HG02943 (cell line): ENCODE data around the gene RRAD.
"Not testable (repeated sequence)": the region's sequence is repeated elsewhere in the genome, so short reads cannot be mapped to it uniquely, and the experiment has no call there.

Source experiments
- ATAC-seq: cut with Tn5 transposase; IDR thresholded peaks from one replicate; pipeline ENCODE4 v1.9.1; 2021; ENCODE audit warnings: mild to moderate bottlenecking, low read depth, moderate library complexity; ENCODE audit not compliant: unreplicated experiment

RRAD gene, protein sequence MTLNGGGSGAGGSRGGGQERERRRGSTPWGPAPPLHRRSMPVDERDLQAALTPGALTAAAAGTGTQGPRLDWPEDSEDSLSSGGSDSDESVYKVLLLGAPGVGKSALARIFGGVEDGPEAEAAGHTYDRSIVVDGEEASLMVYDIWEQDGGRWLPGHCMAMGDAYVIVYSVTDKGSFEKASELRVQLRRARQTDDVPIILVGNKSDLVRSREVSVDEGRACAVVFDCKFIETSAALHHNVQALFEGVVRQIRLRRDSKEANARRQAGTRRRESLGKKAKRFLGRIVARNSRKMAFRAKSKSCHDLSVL

DNA sequence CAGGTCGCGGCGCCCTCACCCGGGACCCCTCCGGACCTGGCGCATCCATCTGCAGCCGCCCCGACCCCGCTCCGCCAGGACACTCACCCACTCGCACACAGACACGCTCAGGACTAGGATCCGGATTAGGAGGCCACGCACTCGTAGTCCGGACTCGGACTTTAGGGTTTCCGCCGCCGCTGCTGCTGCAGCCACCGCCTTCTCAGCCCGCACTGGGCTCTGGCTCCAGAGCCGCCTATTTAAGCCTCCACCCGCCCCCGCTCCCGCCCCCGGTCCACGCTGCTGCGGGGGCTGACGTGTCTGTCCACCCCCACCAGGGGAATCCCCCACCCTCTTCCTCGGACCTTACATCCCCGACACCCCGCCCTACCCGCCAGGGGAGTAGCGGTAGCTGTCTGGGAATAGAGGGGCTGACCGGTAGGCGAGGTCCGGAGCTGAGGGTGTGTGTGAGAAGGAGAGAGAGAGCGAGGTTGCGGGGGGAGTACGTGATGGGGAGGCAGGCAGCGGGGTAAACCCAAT is at the start of gene RRAD:
RRAD (minus strand) TSS at position 214 of the 519 bp plus-strand sequence. CDS start 356 bp downstream, outside the sequence.
- no peak for ATAC-seq

DNA sequence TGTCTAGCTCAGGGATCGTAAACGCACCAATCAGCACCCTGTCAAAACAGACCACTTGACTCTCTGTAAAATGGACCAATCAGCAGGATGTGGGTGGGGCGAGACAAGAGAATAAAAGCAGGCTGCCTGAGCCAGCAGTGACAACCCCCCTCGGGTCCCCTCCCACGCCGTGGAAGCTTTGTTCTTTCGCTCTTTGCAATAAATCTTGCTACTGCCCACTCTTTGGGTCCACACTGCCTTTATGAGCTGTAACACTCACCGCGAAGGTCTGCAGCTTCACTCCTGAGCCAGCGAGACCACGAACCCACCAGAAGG is 49.6 kb upstream of the RRAD start:
- not testable (repeated sequence) for ATAC-seq

DNA sequence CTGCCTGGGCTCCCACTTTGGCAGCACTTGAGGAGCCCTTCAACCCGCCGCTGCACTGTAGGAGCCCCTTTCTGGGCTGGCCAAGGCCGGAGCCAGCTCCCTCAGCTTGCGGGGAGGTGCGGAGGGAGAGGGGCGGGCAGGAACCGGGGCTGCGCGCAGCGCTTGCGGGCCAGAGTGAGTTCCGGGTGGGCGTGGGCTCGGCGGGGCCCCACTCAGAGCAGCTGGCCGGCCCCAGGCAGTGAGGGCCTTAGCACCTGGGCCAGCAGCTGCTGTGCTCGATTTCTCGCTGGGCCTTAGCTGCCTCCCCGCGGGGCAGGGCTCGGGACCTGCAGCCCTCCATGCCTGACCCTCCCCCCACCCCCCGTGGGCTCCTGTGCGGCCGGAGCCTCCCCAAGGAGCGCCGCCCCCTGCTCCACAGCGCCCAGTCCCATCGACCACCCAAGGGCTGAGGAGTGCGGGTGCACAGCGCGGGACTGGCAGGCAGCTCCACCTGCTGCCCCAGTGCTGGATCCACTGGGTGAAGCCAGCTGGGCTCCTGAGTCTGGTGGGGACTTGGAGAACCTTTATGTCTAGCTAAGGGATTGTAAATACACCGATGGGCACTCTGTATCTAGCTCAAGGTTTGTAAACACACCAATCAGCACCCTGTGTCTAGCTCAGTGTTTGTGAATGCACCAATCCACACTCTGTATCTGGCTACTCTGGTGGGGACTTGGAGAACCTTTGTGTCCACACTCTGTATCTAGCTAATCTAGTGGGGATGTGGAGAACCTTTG is 49.0 kb upstream of the RRAD start:
- ATAC-seq = not testable (repeated sequence)

DNA sequence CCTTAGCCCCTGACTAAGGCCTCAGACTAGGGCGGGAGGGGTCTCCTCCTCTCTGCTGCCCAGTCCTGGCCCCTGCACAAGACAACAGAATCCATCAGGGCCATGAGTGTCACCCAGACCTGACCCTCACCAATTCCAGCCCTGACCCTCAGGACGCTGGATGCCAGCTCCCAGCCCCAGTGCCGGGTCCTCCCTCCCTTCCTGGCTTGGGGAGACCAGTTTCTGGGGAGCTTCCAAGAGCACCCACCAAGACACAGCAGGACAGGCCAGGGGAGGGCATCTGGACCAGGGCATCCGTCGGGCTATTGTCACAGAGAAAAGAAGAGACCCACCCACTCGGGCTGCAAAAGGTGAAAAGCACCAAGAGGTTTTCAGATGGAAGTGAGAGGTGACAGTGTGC is 48.4 kb upstream of the RRAD start:
- no peak for ATAC-seq

DNA sequence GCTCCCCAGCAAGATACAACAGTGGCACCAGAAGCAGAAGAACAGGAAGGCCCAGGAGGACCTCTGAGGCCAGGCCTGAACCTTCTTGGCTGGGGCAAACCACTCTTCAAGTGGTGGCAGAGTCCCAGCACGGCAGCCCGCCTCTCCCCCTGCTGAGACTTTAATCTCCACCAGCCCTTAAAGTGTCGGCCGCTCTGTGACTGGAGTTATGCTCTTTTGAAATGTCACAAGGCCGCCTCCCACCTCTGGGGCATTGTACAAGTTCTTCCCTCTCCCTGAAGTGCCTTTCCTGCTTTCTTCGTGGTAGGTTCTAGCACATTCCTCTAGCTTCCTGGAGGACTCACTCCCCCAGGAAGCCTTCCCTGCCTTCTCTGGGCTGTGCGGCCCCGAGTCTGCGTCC is 47.6 kb upstream of the RRAD start:
- ATAC-seq = no peak

DNA sequence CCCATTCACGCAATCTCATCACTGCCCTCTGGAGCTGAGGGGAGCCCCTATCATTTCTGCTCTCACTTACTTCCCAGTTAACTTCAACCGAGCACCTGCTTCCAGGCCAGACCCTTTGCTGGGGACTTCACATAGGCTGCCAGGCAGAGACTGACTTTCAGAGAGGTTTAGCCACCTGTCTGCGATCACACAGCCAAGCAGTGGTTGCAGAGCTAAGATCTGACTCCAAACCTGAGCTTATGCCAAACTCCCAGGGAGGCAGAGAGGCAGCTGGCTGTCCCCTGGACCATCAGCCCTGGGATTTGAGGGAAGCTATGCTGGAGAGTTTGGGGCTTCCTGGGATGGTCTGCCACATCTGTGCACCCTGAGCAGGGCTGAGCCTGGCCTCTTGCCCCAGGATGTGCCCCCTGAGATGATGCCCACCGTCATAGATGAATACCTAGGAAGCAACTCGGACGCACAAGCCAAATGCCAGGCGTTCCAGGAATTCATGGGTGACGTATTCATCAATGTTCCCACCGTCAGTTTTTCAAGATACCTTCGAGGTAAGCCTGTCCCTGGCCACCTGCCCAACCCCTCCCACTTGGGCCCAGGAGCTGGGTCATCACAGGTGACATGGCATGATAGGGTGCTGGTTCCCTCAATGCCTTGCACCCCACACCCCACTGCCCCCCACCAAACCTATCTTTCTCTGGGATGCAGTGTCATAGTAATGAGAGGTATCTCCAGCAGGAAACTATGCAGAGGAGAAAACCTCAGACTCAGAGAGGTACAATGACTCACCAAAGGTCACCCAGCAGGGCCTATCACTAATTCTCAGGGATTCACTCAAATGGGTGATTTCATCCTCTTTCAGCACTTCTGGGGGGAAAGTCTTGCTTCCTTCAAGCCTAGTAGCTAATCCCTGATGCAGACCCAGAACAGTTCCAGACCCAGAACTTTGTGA is 45.7 kb upstream of the RRAD start:
- ATAC-seq = no peak

DNA sequence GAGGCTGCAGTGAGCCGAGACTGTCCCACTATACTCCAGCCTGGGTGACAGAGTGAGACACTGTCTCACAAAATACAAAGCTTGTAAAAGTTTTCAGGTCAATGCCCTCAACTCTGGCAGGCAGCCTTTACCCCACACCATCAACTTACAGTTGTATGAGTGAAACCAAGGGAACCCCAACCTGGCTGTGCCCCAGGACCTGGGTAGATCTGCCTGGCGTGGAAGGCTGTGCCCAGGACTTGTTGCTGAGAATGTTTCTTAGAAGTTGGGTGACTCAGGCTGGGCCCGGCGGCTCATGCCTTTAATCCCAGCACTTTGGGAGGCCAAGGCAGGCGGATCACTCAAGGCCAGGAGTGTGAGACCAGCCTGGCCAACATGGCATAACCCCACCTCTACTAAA is 43.5 kb upstream of the RRAD start:
- ATAC-seq = no peak

DNA sequence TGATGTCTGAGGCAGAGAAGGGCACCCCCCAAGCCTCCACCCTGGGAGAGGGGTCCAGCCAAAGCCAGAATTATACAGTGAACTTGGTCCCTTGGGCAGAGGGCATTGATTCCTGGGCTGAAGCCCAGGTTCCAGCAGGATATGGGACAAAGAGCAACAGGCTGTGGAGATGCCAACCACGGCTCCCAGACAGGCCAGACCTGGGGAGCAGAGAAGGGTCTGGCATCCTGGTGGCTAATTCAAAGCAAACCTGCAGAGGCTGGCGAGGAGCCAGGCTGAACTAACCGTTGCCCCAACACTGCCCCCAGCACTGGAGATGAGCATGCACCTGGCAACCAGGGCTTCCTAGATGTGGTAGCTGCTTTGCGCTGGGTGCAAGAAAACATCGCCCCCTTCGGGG is 38.7 kb upstream of the RRAD start:
- no peak for ATAC-seq

DNA sequence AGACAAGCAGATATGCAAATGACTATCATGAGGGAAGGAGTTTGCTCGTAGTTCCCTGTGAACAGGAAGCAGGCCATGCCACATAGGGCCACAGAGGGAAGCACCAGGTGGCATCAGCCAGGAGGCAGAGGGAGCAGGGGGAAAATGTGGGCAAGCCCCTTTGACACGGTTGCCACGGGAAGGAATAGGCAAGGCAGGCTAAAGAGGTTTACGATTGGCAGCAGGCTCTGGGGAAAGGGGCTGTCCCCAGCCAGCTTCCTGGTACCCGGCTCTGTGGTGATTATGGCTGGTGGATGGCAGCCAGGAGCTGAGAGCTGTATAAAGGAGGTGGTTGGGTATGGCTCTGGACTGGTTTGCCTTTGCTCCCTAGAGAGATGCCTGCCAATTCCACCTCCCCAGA is 36.6 kb upstream of the RRAD start:
- no peak for ATAC-seq

DNA sequence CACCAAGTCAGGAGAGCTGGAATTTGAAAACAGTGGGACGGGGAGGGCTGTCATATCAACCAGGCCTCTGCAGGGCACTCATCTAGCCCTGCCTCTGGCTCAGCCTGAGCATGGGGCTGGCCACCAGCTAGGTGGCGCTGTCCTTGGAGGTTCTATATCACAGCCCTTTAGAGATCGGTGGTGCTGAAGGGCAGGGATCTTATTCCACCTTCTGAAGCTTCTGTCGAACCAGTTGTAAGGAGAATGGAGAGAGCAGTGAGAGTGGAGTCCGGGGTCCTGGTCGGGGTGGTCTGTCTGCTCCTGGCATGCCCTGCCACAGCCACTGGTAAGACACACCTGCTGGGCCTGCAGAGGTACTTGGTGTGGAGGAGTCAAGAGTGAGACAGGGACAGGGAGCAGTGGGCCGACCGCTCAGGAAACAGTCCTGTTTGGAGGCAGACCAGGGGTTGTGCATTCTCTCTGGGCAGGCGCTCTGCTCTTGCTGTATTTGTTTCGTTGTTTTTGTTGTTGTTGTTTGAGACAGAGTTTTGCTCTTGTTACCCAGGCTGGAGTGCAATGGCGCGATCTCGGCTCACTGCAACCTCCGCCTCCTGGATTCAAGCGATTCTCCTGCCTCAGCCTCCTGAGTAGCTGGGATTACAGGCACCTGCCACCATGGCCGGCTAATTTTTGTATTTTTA is 35.9 kb upstream of the RRAD start, which contains the start of gene CES3:
CES3 (plus strand) TSS at position 202 of the 680 bp plus-strand sequence; CDS start at position 244, 42 bp downstream.
- ATAC-seq = peak; percentile 61

DNA sequence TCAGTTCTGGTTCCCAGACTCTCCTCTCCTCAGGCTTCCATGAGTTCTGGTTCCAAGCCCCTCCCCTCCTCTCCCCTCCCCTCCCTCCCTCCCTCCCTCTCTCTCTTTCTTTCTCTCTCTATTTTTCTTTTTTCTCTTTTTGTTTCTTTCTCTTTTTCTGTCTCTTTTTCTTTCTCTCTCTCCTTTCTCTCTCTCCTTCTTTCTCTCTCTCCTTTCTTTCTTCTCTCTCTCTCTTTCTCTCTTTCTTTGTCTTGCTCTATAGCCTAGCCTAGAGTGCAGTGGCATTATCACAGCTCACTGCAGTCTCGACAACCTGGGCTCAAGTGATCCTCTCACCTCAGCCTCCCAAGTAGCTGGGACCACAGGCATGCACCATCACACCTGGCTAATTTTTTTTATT is 34.9 kb upstream of the RRAD start:
- no peak for ATAC-seq

DNA sequence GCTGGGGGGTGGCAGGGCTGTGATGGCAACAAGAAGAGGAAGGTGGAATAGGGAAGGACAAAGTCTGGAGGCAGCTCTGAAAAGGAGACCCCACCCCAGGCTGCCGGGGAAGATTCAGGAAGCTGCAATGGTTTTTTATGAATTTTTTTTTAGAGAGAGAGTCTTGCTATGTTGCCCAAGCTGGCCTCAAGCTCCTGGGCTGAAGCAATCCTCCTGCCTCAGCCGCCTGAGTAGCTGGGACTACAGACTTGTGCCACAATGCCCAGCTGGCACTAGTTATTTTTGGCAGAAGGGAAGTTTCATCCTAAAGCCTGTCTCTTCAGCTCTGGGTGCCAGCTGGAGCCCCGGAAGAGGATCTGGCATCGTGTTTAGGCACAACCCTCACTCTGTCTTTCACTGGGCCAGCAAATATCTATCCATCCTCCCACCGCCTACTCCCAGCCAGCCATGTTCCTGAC is 34.4 kb upstream of the RRAD start:
- no peak for ATAC-seq

DNA sequence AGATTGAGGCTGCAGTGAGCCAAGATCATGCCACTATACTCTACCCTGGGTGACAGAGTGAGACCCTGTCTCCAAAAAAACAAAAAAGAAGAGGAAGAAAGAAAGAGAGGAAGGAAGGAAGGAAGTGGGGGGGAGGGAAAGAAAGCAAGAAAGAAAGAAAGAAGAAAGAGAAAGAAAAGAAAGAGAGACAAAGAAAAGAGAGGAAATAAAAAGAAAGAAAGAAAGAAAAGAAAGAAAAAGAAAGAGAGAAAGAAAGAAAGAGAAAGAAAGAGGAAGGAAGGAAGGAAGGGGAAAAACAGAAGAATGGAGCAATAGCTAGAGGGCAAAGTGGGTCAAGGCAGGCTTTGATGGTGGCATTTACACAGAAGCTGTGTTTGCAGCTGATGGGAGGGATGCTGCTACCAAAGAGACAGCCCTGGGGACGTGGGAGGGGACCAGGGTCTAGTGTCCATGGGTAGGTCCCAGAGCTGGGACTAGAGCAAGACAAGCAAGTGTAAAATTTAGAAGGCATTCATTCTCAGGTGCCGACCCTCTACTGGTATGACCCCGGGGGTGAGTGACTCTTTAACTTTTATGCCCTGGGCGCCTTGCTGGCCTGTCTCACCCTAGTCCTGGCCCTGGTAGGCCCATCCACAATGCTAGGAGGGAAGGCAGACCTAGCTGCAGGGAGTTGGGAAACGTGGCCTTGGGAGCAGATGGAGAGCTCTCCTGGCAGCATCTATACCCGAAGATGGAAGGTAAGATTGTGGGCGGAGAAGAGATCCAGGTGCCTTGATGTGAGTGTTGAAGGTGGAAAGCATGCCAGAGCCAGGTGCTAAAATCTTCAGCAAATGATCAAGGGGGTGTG is 33.7 kb upstream of the RRAD start:
- no peak for ATAC-seq

DNA sequence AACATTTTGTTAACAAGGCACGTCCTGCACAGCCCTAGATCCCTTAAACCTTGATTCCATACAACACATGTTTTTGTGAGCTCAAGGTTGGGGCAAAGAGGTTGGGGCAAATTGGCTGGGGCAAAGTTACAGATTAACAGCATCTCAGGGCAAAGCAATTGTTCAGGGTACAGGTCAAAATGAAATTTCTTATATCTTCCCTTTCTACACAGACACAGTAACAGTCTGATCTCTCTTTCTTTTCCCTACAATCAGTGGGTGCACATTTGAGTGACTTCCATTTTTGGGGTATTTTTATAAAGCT is 30.8 kb upstream of the RRAD start:
- ATAC-seq = not testable (repeated sequence)

DNA sequence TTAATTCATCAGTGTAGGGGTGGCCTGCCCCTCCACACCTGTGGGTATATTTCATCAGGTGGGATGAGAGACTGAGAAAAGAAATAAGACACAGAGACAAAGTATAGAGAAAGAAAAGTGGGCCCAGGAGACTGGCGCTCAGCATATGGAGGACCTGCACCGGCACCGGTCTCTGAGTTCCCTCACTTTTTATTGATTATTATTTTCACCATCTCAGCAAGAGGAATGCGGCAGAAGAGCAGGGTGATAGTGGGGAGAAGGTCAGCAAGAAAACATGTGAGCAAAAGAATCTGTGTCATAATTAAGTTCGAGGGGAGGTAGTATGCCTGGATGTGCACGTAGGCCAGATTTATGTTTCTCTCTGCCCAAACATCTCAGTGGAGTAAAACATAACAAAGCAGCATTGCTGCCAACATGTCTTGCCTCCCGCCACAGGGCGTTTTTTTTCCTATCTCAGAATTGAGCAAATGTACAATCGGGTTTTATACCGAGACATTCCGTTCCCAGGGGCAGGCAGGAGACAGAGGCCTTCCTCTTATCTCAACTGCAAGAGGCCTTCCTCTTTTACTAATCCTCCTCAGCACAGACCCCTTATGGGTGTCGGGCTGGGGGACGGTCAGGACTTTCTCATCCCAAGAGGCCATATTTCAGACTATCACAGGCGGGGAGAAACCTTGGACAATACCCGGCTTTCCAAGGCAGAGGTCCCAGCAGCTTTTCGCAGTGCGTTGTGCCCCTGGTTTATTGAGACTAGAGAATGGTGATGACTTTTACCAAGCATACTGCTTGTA is 30.2 kb upstream of the RRAD start:
- ATAC-seq = not testable (repeated sequence)

DNA sequence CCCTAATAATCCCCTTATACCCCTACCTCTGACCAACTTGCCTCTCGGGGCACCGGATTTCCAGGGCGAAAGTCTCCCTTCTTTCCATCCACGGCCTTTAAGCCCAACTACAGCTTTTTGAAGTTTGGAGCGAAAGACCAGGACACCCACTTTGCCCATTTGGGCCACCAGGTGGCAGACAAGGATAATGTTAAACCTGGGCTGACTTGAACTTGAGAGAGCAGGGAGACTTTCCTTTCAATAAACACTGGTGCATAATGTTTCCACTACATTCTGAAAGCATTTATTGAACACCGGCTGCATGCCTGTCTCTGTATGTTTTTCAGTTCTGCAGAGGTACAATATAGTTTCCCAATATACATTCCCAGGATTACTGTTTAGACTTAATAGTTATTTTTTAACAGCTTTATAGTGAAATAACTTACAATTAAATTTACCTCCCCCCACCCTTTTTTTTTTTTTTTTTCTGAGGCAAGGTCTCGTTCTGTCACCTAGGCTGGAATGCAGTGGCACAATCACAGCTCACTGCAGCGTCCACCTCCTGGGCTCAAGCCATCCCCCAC is 28.8 kb upstream of the RRAD start:
- ATAC-seq = no peak

DNA sequence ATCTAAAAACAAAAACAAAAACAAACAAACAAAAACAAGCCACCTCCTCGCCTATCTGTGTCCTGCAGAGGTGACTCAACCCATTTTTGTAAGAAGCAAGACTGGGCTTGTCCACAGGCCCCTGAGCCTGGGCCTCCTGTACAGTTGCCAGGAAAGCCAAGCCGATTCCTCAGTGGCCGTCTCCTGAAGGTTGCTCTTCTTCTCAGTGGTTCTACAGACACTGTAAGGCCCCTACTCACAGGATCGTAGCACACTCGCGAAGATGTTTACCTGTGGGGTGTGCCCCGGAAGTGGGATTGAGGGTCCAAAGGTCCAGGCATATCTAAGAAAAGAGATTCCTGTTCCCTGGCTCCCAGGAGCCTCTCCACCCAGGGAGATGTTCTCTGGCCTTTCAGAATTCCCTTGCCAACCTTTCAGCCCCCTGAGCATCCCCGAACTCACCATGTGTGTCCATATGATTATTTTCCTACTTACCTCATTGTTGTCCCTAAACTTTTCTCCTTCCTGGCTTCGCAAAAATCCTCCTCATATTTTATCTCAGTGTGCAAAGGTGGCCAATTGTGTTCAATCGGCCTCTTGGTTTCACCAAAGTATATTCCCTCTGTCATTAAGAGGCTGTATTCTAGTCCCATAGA is 28.2 kb upstream of the RRAD start:
- no peak for ATAC-seq
